Tibial nerve (tissue), 4 donors: ENCODE measurements around the gene ADAMTS17.

ENCODE experiments used
- EP300 ChIP-seq, 2 donors: sonication (generic); formaldehyde crosslinking; IDR thresholded peaks; one replicate each; pipeline ENCODE4 v1.6.1; 2017; ENCODE audit warnings: antibody characterized with exemption in 2 of 2, mild to moderate bottlenecking in 1 of 2
- POLR2A ChIP-seq, 2 donors: fragments of 450-650 bp; IDR thresholded peaks; one replicate each; pipeline ENCODE4 v1.6.1; 2017; ENCODE audit warnings: antibody characterized with exemption in 2 of 2, mild to moderate bottlenecking in 2 of 2, moderate library complexity in 2 of 2
- TF ChIP-seq, protein P1 (sequence below), 5 experiments: fragments of 200-600 bp in 3 of 5; fragments of 450-650 bp in 2 of 5; sonication (generic) in 3 of 5; IDR thresholded peaks; one replicate each; pipeline ENCODE4 v1.5.1; 2016 to 2019; ENCODE audit warnings: antibody characterized with exemption in 5 of 5, mild to moderate bottlenecking in 3 of 5, moderate library complexity in 2 of 5

DNA sequence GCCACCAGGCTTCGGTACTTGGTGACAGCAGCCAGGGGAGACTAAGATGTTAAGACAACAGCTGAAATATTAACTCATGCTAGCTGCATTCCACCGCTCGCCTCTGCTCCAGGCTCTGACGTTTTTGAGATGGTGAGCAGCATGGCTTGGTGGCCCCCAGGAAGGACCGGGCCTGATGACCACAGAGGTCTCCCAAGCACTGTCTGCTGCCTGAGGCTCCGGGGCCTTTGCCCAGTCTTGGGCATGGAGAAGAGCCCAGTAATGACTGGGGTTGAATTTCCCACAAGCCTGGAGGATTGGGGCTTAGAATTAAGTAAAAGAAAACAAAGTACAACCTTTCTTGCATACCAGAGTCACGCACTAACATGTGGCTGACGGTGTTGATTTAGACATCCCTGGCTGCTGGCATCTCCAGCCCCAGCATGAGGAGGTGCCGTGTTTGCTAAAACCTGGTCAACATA is 364.9 kb downstream of the ADAMTS17 start:
- TF ChIP-seq, protein P1, sequence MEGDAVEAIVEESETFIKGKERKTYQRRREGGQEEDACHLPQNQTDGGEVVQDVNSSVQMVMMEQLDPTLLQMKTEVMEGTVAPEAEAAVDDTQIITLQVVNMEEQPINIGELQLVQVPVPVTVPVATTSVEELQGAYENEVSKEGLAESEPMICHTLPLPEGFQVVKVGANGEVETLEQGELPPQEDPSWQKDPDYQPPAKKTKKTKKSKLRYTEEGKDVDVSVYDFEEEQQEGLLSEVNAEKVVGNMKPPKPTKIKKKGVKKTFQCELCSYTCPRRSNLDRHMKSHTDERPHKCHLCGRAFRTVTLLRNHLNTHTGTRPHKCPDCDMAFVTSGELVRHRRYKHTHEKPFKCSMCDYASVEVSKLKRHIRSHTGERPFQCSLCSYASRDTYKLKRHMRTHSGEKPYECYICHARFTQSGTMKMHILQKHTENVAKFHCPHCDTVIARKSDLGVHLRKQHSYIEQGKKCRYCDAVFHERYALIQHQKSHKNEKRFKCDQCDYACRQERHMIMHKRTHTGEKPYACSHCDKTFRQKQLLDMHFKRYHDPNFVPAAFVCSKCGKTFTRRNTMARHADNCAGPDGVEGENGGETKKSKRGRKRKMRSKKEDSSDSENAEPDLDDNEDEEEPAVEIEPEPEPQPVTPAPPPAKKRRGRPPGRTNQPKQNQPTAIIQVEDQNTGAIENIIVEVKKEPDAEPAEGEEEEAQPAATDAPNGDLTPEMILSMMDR (IDR thresholded peaks at IDR 0.05), result no peak
- no peak for TF ChIP-seq EP300 (IDR thresholded peaks at IDR 0.05)
- TF ChIP-seq POLR2A (IDR thresholded peaks at IDR 0.05), result no peak
